Ovary (tissue), 3 donors: ENCODE results near the gene MRPL21.

Experiments
- EP300 ChIP-seq: sonication (generic); formaldehyde crosslinking; IDR thresholded peaks from one replicate; pipeline ENCODE4 v1.6.1; 2017; ENCODE audit warnings: antibody characterized with exemption
- TF ChIP-seq, protein P1 (sequence below), 3 donors: fragments of 450-650 bp in 2 of 3; fragments of 200-600 bp in 1 of 3; IDR thresholded peaks; one replicate each; pipeline versions ENCODE4 v1.5.1 to v1.8.0; 2016 to 2022; ENCODE audit warnings: antibody characterized with exemption in 3 of 3, mild to moderate bottlenecking in 1 of 3
- donor health status: DM: no; HTN: no; CAD: no.

- TF ChIP-seq, protein P1, sequence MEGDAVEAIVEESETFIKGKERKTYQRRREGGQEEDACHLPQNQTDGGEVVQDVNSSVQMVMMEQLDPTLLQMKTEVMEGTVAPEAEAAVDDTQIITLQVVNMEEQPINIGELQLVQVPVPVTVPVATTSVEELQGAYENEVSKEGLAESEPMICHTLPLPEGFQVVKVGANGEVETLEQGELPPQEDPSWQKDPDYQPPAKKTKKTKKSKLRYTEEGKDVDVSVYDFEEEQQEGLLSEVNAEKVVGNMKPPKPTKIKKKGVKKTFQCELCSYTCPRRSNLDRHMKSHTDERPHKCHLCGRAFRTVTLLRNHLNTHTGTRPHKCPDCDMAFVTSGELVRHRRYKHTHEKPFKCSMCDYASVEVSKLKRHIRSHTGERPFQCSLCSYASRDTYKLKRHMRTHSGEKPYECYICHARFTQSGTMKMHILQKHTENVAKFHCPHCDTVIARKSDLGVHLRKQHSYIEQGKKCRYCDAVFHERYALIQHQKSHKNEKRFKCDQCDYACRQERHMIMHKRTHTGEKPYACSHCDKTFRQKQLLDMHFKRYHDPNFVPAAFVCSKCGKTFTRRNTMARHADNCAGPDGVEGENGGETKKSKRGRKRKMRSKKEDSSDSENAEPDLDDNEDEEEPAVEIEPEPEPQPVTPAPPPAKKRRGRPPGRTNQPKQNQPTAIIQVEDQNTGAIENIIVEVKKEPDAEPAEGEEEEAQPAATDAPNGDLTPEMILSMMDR (IDR thresholded peaks at IDR 0.05), result no peak
- no peak for TF ChIP-seq EP300
Measured at GRCh38 chr11:68847395-68847794, 56.2 kb downstream of the MRPL21 start.
